H1 (cell line): ENCODE results near the gene SPSB1. TPM values are rescaled to one million over a fixed set of nuclear protein-coding genes. Genes with fewer than 3 reads are reported as not detected.

Source experiments
- CTCF ChIA-PET: fragments of 300-600 bp; sonication (Branson Sonifier 250); formaldehyde crosslinking; loops from one replicate; lab custom pipeline; 2021; ENCODE audit not compliant: partially characterized antibody; lab: Charles Lee
- POLR2A ChIA-PET: fragments of 300-600 bp; sonication (Branson Sonifier 250); formaldehyde crosslinking; loops from one replicate; lab custom pipeline; 2021; ENCODE audit warnings: inconsistent platforms; ENCODE audit not compliant: partially characterized antibody; lab: Charles Lee
- DNase-seq, 2 experiments: peaks; one replicate each; pipeline versions ENCODE4 v3.0.0 to v3.0.0-alpha.2; 2010 to 2022; ENCODE audit warnings: low spot score in 2 of 2, low read depth in 1 of 2, mixed read lengths in 1 of 2
- FAIRE-seq: peaks from 2 replicates; lab custom pipeline; 2011; peaks lifted over from hg19 to GRCh38; lab: Jason Lieb, UNC
- H2AFZ ChIP-seq: 2 replicates; pipeline ENCODE4 v1.8.1; 2012; ENCODE audit warnings: low read length, inconsistent platforms
- H2AK5ac ChIP-seq: 2 replicates; pipeline ENCODE4 v1.6.1; 2013; ENCODE audit warnings: low read depth, low read length
- H2BK120ac ChIP-seq: replicated peaks from 2 replicates; pipeline ENCODE3; 2013; ENCODE audit warnings: low read depth, low read length, inconsistent platforms
- H2BK12ac ChIP-seq: 2 replicates; pipeline ENCODE4 v1.6.1; 2013; ENCODE audit warnings: low read depth, low read length
- H2BK15ac ChIP-seq: 2 replicates; pipeline ENCODE4 v1.6.1; 2013; ENCODE audit warnings: low read length
- H2BK20ac ChIP-seq: 2 replicates; pipeline ENCODE4 v1.6.1; 2013; ENCODE audit warnings: low read length
- H2BK5ac ChIP-seq: 2 replicates; pipeline ENCODE4 v1.6.1; 2013; ENCODE audit warnings: low read depth, low read length
- H3K14ac ChIP-seq: 2 replicates; pipeline ENCODE4 v1.6.1; 2013; ENCODE audit warnings: inconsistent platforms; ENCODE audit not compliant: insufficient read length
- H3K18ac ChIP-seq: 2 replicates; pipeline ENCODE4 v1.6.1; 2013; ENCODE audit warnings: low read length; ENCODE audit errors: extremely low read depth
- H3K23ac ChIP-seq: 2 replicates; pipeline ENCODE4 v1.6.1; 2013; ENCODE audit warnings: inconsistent platforms; ENCODE audit not compliant: insufficient read length
- H3K23me2 ChIP-seq: 2 replicates; pipeline ENCODE4 v1.6.1; 2013; ENCODE audit warnings: low read depth, low read length
- H3K27ac ChIP-seq: 2 replicates; pipeline ENCODE4 v1.6.1; 2011; ENCODE audit warnings: low read depth, low read length, inconsistent platforms
- H3K27me3 ChIP-seq, 4 experiments: replicated peaks in 1 of 4; 1 replicate in 1 of 4; 2 replicates in 3 of 4; pipeline versions ENCODE4 v1.6.1 to v1.8.1; 2011 to 2013; ENCODE audit warnings: low read length in 3 of 4, mild to moderate bottlenecking in 3 of 4, inconsistent platforms in 2 of 4, mixed read lengths in 2 of 4, moderate library complexity in 1 of 4; ENCODE audit not compliant: control insufficient read depth in 3 of 4, insufficient read depth in 3 of 4; ENCODE audit errors: extremely low read depth in 1 of 4
- H3K36me3 ChIP-seq, 4 experiments: 2 replicates each; pipeline versions ENCODE4 v1.6.1 to v1.8.1; 2011 to 2013; ENCODE audit warnings: mild to moderate bottlenecking in 4 of 4, low read length in 3 of 4, moderate library complexity in 2 of 4, control low read depth in 1 of 4, inconsistent platforms in 1 of 4; ENCODE audit not compliant: insufficient read depth in 4 of 4, control insufficient read depth in 2 of 4
- H3K4ac ChIP-seq: replicated peaks from 2 replicates; pipeline ENCODE3; 2013; ENCODE audit warnings: low read length, low read depth, mixed read lengths, inconsistent platforms; ENCODE audit not compliant: insufficient read length
- H3K4me1 ChIP-seq, 4 experiments: replicated peaks in 1 of 4; 1 replicate in 1 of 4; 2 replicates in 3 of 4; pipeline versions ENCODE4 v1.6.1 to v1.8.1; 2011 to 2013; ENCODE audit warnings: low read length in 3 of 4, inconsistent platforms in 2 of 4, mixed read lengths in 1 of 4; ENCODE audit not compliant: insufficient read depth in 4 of 4, control insufficient read depth in 3 of 4
- H3K4me2 ChIP-seq, 2 experiments: 2 replicates each; pipeline versions ENCODE4 v1.6.1 to v1.8.1; 2011 to 2013; ENCODE audit warnings: low read depth in 2 of 2, low read length in 2 of 2, control low read depth in 1 of 2, inconsistent platforms in 1 of 2, mild to moderate bottlenecking in 1 of 2; ENCODE audit not compliant: insufficient read depth in 1 of 2
- H3K4me3 ChIP-seq, 4 experiments: fragments of 200-600, 300-600 bp in 1 of 4; sonication (generic), shearing (Covaris generic), sonication (Bioruptor Twin) in 1 of 4; 2 replicates each; pipeline versions ENCODE4 v1.5.1 to v1.8.1; 2011 to 2016; ENCODE audit warnings: low read length in 4 of 4, low read depth in 3 of 4, control low read depth in 2 of 4, inconsistent platforms in 2 of 4, mild to moderate bottlenecking in 2 of 4, mixed read lengths in 1 of 4, moderate library complexity in 1 of 4; ENCODE audit not compliant: insufficient read depth in 2 of 4; ENCODE audit errors: extremely low read depth in 1 of 4
- H3K56ac ChIP-seq: replicated peaks from 2 replicates; pipeline ENCODE3; 2013; ENCODE audit warnings: low read depth, mild to moderate bottlenecking, mixed read lengths, low read length, inconsistent platforms; ENCODE audit not compliant: insufficient read length
- H3K79me1 ChIP-seq: 2 replicates; pipeline ENCODE4 v1.6.1; 2013; ENCODE audit warnings: low read depth, low read length, control low read depth
- H3K79me2 ChIP-seq, 2 experiments: 2 replicates each; pipeline versions ENCODE4 v1.6.1 to v1.8.1; 2012 to 2013; ENCODE audit warnings: low read length in 2 of 2, mild to moderate bottlenecking in 2 of 2, inconsistent platforms in 1 of 2; ENCODE audit not compliant: insufficient read depth in 2 of 2, control insufficient read depth in 1 of 2
- H3K9ac ChIP-seq, 4 experiments: replicated peaks in 1 of 4; 1 replicate in 1 of 4; 2 replicates in 3 of 4; pipeline versions ENCODE4 v1.6.1 to v1.8.1; 2011 to 2013; ENCODE audit warnings: low read depth in 3 of 4, low read length in 3 of 4, control low read depth in 2 of 4, mild to moderate bottlenecking in 2 of 4, moderate library complexity in 2 of 4, inconsistent platforms in 1 of 4; ENCODE audit errors: extremely low read depth in 1 of 4
- H3K9me3 ChIP-seq, 2 experiments: 2 replicates each; pipeline versions ENCODE4 v1.6.1 to v1.8.1; 2012 to 2013; ENCODE audit warnings: mild to moderate bottlenecking in 2 of 2, moderate library complexity in 2 of 2, control low read depth in 1 of 2, inconsistent platforms in 1 of 2, low read depth in 1 of 2, low read length in 1 of 2, mixed read lengths in 1 of 2; ENCODE audit not compliant: insufficient read depth in 2 of 2
- H4K20me1 ChIP-seq, 2 experiments: replicated peaks in 1 of 2; 2 replicates each; pipeline versions ENCODE3 to v1.8.1; 2011 to 2013; ENCODE audit warnings: inconsistent platforms in 2 of 2, low read length in 2 of 2, mild to moderate bottlenecking in 1 of 2; ENCODE audit not compliant: insufficient read depth in 2 of 2, control insufficient read depth in 1 of 2
- H4K5ac ChIP-seq: 2 replicates; pipeline ENCODE4 v1.6.1; 2013; ENCODE audit warnings: low read length, low read depth, mixed read lengths, inconsistent platforms; ENCODE audit not compliant: insufficient read length
- H4K8ac ChIP-seq: 2 replicates; pipeline ENCODE4 v1.8.0; 2013; ENCODE audit warnings: mild to moderate bottlenecking, moderate library complexity, low read length, inconsistent platforms; ENCODE audit not compliant: insufficient read depth; ENCODE audit errors: extremely low read depth
- H4K91ac ChIP-seq: replicated peaks from 2 replicates; pipeline ENCODE3; 2013; ENCODE audit warnings: low read length, mixed read lengths, inconsistent platforms; ENCODE audit not compliant: insufficient read length
- KDM5A ChIP-seq: fragments of 200-600 bp; IDR thresholded peaks from 2 replicates; pipeline ENCODE4 v1.7.1; 2012; ENCODE audit warnings: mild to moderate bottlenecking, low read length, inconsistent platforms, mixed read lengths
- WGBS, 2 experiments: shearing (Covaris generic) in 1 of 2; methylation state at CpG; one replicate each; pipeline versions ENCODE4 v1.1.6 to v1.1.7; 2013 to 2015; ENCODE audit warnings: low lambda C conversion rate in 2 of 2, mixed read lengths in 2 of 2, inconsistent platforms in 1 of 2, low coverage in 1 of 2, missing lambda C conversion rate in 1 of 2; ENCODE audit not compliant: insufficient replicate concordance in 2 of 2, insufficient coverage in 1 of 2, insufficient read length in 1 of 2; ENCODE audit errors: extremely low coverage in 1 of 2, missing lambda C conversion rate in 1 of 2; 5-methylcytosine and 5-hydroxymethylcytosine counted together
- polyA plus RNA-seq, 7 experiments: library from polyadenylated mRNA; depleted of rRNA in 3 of 7; stranded (reverse) in 5 of 7; unstranded in 2 of 7; fragments of >200 nt in 5 of 7; fragments of 200-250 nt in 2 of 7; gene quantifications; 1 replicate in 5 of 7; 2 replicates in 1 of 7; 4 replicates in 1 of 7; pipeline versions ENCODE4 v1.2.1 to v1.2.3, GENCODE V29; 2011 to 2013; ENCODE audit warnings: missing spikeins in 2 of 7, mixed read lengths in 2 of 7
- total RNA-seq: library from RNA; stranded (reverse); fragmentation: NEBNext Ultra II Directional; extraction: Animal tissue kit (Norgen Biotek cat#: 25700); gene quantifications from 2 replicates; pipeline ENCODE4 v1.2.1, GENCODE V29; 2021
- TF ChIP-seq, protein P1 (sequence below): IDR thresholded peaks from 2 replicates; pipeline ENCODE4 v1.6.1; 2011; ENCODE audit warnings: low read length, improper control_type of control experiment

Gene SPSB1
- total and polyA plus RNA-seq, 2 of the 8 experiments (the other 6 are each of a cell fraction or from before 2014, with no cell fraction given), result 5.3 to 6.4 TPM

DNA sequence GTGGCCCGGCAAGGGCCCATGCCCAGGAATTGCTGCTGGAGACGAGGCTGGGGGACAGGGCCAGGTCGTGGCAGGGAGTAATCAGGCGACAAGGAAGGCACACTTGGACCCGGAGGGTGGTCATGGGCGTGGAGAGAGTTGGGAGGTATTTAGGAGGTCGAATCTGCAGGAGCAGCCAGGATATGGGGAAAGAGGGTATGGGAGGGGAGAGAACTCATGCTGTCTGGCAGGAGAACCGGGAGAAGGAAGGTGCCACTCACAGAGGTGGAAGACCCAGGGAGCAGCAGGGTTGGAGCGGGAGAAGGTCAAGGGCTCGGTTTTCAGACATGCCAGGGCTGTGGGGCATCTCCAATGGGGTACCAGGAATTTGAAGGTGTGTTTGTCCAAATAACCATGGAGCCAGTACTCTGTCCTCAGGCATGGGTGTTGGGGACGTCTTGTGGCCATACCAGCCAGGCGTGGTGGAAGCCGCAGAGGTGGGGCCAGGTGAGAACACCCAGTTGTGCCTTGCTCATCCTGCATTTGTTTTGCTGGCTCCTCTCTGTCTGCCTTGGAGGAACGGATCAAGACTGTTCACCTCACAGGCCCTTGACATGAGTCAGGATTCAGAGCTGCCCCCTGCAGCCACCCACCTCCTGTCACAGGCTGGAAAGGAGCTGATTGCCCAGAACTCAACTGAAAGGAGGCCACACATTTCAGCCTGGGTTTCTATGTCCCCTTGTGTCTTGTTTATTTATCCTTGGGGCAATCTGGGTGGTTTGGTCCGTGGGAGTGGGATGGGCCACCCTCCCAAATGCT, 111.6 kb downstream of the SPSB1 start:
- Histone ChIP-seq H3K18ac (no peak overlapping the region), H2BK20ac (no peak overlapping the region), H2BK12ac (no peak overlapping the region), H3K14ac (no peak overlapping the region), H4K91ac (no peak overlapping the region), H3K4me1 (peaks cover 0 to 7% (median 2%) of the 10 kb centered on the region in 4 experiments; a peak in 5 of 7 replicates), H3K36me3 (no peaks in the 10 kb centered on the region), H3K79me1 (no peaks in the 10 kb centered on the region), H2AFZ (no peak overlapping the region), H3K79me2 (no peaks in the 10 kb centered on the region), H4K8ac (no peak overlapping the region), H3K27me3 (no peaks in the 10 kb centered on the region), H4K5ac (no peak overlapping the region), H2BK15ac (no peak overlapping the region), H3K4me3 (no peak overlapping the region), H3K56ac (no peak overlapping the region), H2BK120ac (no peak overlapping the region), H2AK5ac (no peak overlapping the region), H3K9me3 (no peaks in the 10 kb centered on the region), H3K27ac (no peak overlapping the region)
- DNase-seq (no peak), FAIRE-seq (no peak)
- ChIA-PET CTCF (interaction anchor here (1.0 to 2.4 kb wide), 8 partner anchors 16 to 157 kb away, joined by 3 to 8 read pairs (median 4); no protein-coding TSS in a partner anchor), POLR2A (interaction anchor here (1.1 kb wide), 1 partner anchor 75 kb away, joined by 3 read pairs; no protein-coding TSS in a partner anchor)
- no peak for TF ChIP-seq KDM5A
- TF ChIP-seq, protein P1, sequence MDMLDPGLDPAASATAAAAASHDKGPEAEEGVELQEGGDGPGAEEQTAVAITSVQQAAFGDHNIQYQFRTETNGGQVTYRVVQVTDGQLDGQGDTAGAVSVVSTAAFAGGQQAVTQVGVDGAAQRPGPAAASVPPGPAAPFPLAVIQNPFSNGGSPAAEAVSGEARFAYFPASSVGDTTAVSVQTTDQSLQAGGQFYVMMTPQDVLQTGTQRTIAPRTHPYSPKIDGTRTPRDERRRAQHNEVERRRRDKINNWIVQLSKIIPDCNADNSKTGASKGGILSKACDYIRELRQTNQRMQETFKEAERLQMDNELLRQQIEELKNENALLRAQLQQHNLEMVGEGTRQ, result no peak
- TF ChIP-seq, all 59 proteins: peak for 0
- Histone ChIP-seq H3K23me2 (no peaks in the 10 kb centered on the region; the same call in 1 of the 2 replicates), H3K4ac (no peak overlapping the region), H4K20me1 (no peaks in the 10 kb centered on the region), H3K4me2 (no peak overlapping the region), H3K9ac (no peak overlapping the region), H3K23ac (no peak overlapping the region), H2BK5ac (no peak overlapping the region)
- WGBS, 2 experiments, result 85% methylated on average over 15 of the region's 15 CpGs; no CpG with 5 or more reads in 1 of the 2 experiments
